Prostate gland (tissue), 2 donors: ENCODE results near the gene TPH1.

Experiments used
- POLR2A ChIP-seq: fragments of 450-650 bp; IDR thresholded peaks from one replicate; pipeline ENCODE4 v1.6.1; 2016; ENCODE audit warnings: antibody characterized with exemption, mild to moderate bottlenecking
- POLR2AphosphoS5 ChIP-seq: sonication (generic); formaldehyde crosslinking; IDR thresholded peaks from one replicate; pipeline ENCODE4 v1.6.1; 2017; ENCODE audit warnings: antibody characterized with exemption
- TF ChIP-seq, protein P1 (sequence below), 4 experiments: fragments of 200-600 bp in 2 of 4; fragments of 450-650 bp in 2 of 4; sonication (generic) in 2 of 4; IDR thresholded peaks; 1 replicate in 3 of 4; 2 replicates in 1 of 4; pipeline ENCODE4 v1.5.1; 2016 to 2019; ENCODE audit warnings: antibody characterized with exemption in 4 of 4, mild to moderate bottlenecking in 2 of 4, moderate library complexity in 2 of 4

DNA sequence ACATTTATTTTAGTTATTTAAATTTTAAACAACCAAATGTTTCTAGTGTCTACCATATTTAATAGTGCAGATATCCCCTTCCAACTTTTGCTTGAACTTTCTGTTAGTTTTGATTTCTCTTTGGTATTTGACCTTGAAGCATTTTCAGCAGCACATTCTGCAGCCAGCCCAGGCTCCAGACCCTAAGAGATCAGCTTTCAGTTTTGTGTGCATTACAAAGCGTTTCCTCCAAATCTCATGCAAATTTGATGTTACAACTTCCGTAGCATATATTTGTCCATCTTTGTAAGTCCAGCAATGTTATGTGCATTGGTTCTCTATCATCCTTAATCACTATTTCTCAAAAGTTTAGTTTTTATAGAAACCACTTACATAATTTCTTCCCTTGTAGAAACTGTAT lies 18.6 kb downstream of the TPH1 start:
- TF ChIP-seq, protein P1, sequence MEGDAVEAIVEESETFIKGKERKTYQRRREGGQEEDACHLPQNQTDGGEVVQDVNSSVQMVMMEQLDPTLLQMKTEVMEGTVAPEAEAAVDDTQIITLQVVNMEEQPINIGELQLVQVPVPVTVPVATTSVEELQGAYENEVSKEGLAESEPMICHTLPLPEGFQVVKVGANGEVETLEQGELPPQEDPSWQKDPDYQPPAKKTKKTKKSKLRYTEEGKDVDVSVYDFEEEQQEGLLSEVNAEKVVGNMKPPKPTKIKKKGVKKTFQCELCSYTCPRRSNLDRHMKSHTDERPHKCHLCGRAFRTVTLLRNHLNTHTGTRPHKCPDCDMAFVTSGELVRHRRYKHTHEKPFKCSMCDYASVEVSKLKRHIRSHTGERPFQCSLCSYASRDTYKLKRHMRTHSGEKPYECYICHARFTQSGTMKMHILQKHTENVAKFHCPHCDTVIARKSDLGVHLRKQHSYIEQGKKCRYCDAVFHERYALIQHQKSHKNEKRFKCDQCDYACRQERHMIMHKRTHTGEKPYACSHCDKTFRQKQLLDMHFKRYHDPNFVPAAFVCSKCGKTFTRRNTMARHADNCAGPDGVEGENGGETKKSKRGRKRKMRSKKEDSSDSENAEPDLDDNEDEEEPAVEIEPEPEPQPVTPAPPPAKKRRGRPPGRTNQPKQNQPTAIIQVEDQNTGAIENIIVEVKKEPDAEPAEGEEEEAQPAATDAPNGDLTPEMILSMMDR (IDR thresholded peaks at IDR 0.05), result no peak
- TF ChIP-seq POLR2A (no peak), POLR2AphosphoS5 (no peak)
